Measurements from ENCODE around the gene NR3C2. TPM values are rescaled to one million over a fixed set of nuclear protein-coding genes. Genes with fewer than 3 reads are reported as not detected.

The NR3C2 gene
- total and polyA plus RNA-seq, 12 donors, result 1.1 to 19.8 (median 11.7) TPM

GRCh38 chr4:148349153-148349552 lies 93.1 kb downstream of the NR3C2 start:
- TF ChIP-seq CTCF (IDR thresholded peaks at IDR 0.05) (no peak), POLR2A (IDR thresholded peaks at IDR 0.05) (no peak)
- Histone ChIP-seq H3K4me3 (no peak overlapping the region), H3K27me3 (no peaks in the 10 kb centered on the region), H3K27ac (no peak overlapping the region), H3K9me3 (replicated peaks in 1 of 3) (no peaks in the 10 kb centered on the region), H3K4me1 (replicated peaks in 1 of 2) (peaks cover 3 to 10% of the 10 kb centered on the region in 2 donors), H3K36me3 (replicated peaks in 1 of 2) (no peaks in the 10 kb centered on the region)
- DNase-seq, result no peak
- WGBS, 4 donors, result 56 to 69% (median 67%) methylated on average over 2 of the region's 2 CpGs
- intact Hi-C loops (cut with DNase I), result no loop called here

GRCh38 chr4:148346657-148347056 lies 95.6 kb downstream of the NR3C2 start:
- no peaks in the 10 kb centered on the region for H3K9me3 ChIP-seq (replicated peaks in 1 of 3)
- no peaks in the 10 kb centered on the region for H3K36me3 ChIP-seq (replicated peaks in 1 of 2)
- H3K27me3 ChIP-seq, result no peaks in the 10 kb centered on the region
- H3K4me1 ChIP-seq (replicated peaks in 1 of 2), result peaks cover 3 to 10% of the 10 kb centered on the region in 2 donors
- intact Hi-C loops (cut with DNase I), result no loop called here
- H3K4me3 ChIP-seq, result no peak overlapping the region
- no peak for TF ChIP-seq CTCF (IDR thresholded peaks at IDR 0.05)
- TF ChIP-seq POLR2A (IDR thresholded peaks at IDR 0.05), result no peak
- WGBS, 4 donors, result 70 to 97% (median 94%) methylated on average over 2 of the region's 2 CpGs
- no peak for DNase-seq
- H3K27ac ChIP-seq, result no peak overlapping the region

- peaks cover 3 to 10% of the 10 kb centered on the region in 2 donors for H3K4me1 ChIP-seq (replicated peaks in 1 of 2)
- no peak for DNase-seq
- no peak overlapping the region for H3K4me3 ChIP-seq
- H3K36me3 ChIP-seq (replicated peaks in 1 of 2), result no peaks in the 10 kb centered on the region
- no peaks in the 10 kb centered on the region for H3K9me3 ChIP-seq (replicated peaks in 1 of 3)
- no peak overlapping the region for H3K27ac ChIP-seq
- intact Hi-C loops (cut with DNase I), result no loop called here
- 74 to 79% (median 75%) methylated on average over 5 of the region's 5 CpGs for WGBS, 4 donors
- TF ChIP-seq CTCF (IDR thresholded peaks at IDR 0.05), result no peak
- H3K27me3 ChIP-seq, result no peaks in the 10 kb centered on the region
Observed at GRCh38 chr4:148345509-148345908, 96.7 kb downstream of the NR3C2 start.

GRCh38 chr4:148344941-148345340 lies 97.3 kb downstream of the NR3C2 start:
- no peak for DNase-seq
- no peak overlapping the region for H3K27ac ChIP-seq
- H3K4me3 ChIP-seq, result no peak overlapping the region
- H3K4me1 ChIP-seq (replicated peaks in 1 of 2), result peaks cover 3 to 10% of the 10 kb centered on the region in 2 donors
- no peaks in the 10 kb centered on the region for H3K36me3 ChIP-seq (replicated peaks in 1 of 2)
- H3K9me3 ChIP-seq (replicated peaks in 1 of 3), result peaks cover 0 to under 1% (median 0%) of the 10 kb centered on the region in 3 donors
- WGBS, 4 donors, result 51 to 76% (median 60%) methylated on average over 1 of the region's 1 CpG
- intact Hi-C loops (cut with DNase I), result no loop called here
- H3K27me3 ChIP-seq, result no peaks in the 10 kb centered on the region
- no peak for TF ChIP-seq CTCF (IDR thresholded peaks at IDR 0.05)
- TF ChIP-seq POLR2A (IDR thresholded peaks at IDR 0.05), result no peak

Data from adrenal gland (tissue), 12 donors.